ENCODE data around the gene POLR3H.
A peak's percentile ranks its signal among the peaks of the same experiment; 100 is the strongest.

Gene POLR3H

DNA sequence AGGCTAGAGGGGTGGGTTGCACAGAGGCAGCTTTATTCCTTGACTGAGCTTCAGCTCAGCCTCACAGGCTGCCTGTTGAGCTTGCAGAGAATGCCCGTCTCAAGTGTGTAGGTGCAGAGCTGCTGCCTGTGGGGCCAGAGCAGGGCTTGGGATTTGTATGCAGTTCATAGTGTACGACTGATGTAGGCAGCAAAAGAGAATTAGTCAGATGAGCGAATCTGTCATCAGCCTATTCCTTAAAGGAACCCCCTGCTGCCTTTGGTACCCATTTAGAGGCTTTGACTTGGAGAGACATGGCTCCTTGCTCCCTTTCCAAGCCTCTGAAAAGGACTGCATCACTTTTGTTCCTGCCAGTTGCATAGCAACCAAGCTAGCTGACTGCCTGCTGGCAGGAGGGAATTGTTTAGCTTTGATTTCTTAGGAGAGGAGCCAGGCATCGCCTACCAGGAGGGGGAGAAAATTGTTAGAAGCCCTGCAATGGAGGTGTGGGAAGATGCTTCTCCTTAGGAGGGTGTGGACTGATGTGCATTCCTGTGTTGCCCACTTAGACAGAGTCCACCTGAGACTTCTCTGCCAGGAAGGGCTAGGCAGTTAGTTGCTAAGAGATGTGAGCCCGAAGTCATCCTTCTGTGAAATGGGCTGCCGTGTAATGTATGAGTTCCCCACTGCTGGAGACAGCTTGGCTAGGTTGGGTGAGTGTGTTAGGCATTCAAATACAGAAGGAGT is 64.4 kb downstream of the POLR3H start:
- no peak overlapping the region for H3K4me3 ChIP-seq (ENCODE audit: low read length)
- no peak for TF ChIP-seq CTCF (IDR thresholded peaks at IDR 0.05; ENCODE audit: insufficient read depth, low read depth, low read length, missing control alignments)
- DNase-seq (ENCODE audit: low read depth) = no peak

GRCh38 chr22:41478891-41479521 is 65.3 kb downstream of the POLR3H start:
- peak; percentile 13 for DNase-seq (ENCODE audit: low read depth)
- H3K4me3 ChIP-seq (ENCODE audit: low read length) = no peak overlapping the region
- no peak for TF ChIP-seq CTCF (IDR thresholded peaks at IDR 0.05; ENCODE audit: insufficient read depth, low read depth, low read length, missing control alignments)

GRCh38 chr22:41478473-41478872 is 65.8 kb downstream of the POLR3H start:
- DNase-seq (ENCODE audit: low read depth) = no peak
- no peak overlapping the region for H3K4me3 ChIP-seq (ENCODE audit: low read length)
- no peak for TF ChIP-seq CTCF (IDR thresholded peaks at IDR 0.05; ENCODE audit: insufficient read depth, low read depth, low read length, missing control alignments)
